GM21576 (cell line): ENCODE data around the gene HIF3A.

Source experiments
- ATAC-seq: cut with Tn5 transposase; IDR thresholded peaks from one replicate; pipeline ENCODE4 v1.9.1; 2021; ENCODE audit warnings: mild to moderate bottlenecking, moderate library complexity; ENCODE audit not compliant: unreplicated experiment

HIF3A gene

DNA sequence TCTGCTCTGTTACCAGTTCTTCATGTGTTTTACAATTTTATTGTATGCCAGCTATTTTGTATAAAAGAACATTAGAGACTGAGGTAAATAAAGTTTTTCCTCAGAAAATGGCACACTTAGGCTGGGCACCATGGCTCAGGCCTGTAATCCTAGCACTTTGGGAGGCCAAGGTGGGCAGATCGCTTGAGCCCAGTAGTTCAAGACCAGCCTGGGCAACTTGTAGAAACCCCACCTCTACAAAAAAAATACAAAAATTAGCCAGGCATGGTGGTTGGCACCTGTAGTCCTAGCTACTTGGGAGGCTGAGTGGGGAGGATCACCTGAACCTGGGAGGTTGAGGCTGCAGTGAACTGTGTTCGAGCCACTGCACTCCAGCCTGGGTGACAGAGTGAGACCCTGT is 84.5 kb downstream of the HIF3A start:
- ATAC-seq = no peak

DNA sequence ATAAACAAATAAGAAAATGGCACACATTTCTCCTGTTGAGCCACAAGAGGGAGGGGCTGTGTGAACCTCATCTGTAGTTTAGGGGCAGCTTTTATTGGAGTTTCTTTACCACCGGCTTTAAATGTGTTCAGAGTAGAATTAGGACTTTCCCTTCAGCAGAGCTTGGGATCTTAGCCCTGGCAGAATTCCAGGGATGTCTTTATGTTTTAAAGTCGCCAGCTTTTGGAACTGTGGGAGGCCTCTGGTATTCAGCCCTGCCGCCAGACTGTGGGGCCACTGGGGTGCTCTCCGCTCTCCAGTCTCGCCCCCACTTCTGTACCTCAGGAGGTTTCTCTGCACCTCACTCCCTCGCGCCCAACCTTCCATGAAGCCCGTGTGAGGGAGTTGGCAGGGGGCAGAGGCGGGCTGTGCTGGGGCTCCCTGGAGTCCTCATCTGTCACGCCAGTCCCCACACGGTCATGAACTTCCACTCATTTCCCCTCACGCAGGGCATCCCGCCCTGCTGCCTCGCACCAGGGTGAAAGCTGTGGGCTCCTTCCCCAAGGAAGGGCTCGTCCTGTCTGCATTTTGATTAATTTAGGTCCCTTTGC is 85.0 kb downstream of the HIF3A start:
- no peak for ATAC-seq

DNA sequence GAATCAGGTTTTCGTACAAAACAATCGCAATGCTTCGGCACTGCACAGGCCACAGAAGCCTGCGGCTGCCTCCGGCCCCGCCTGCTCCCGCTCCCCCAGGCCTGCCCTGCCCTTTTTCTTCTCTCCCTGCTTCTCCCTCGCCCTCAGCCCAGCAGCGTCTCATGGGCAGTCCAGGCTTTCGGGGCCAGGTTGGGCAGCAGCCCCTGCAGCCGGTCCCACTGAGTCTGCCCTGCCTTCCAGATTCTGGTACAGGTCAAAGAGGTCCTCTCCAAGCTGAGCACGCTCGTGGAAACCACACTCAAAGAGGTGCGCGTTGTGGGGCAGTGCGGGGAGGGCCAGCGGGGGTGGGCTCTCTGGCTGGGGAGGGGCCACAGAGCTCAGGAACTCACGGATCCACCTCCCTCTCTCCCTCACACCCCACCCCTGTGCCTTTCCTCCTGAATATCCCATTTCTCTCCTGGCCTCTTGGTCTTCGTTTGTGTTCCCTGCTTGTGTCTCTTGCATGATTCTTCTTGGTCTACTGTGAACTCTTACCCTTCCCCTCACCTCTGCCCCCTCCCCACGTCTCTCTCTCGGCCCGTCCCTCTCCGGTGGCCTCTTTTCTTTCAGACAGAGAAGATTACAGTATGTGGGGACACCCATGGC is 86.5 kb downstream of the HIF3A start:
- no peak for ATAC-seq

DNA sequence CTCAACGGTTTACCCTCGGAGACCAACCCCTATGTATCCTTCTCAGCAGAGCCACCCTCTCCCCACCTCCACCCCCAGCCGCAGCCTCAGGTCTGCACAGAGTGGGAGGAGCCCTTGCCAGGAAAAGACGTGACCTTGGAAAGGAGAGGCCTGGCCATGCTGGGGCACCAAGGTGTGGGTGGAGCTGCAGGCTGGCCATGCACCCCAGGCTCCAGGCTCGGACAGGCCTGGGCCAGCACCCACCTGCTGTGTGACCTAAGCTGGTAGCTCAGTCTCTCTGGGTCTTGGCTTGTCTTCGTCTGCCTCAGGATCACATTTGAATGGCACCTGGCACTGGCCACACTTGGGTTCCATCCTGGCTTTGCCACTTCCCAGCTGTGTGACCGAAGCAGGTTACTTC is 87.0 kb downstream of the HIF3A start:
- ATAC-seq = no peak

DNA sequence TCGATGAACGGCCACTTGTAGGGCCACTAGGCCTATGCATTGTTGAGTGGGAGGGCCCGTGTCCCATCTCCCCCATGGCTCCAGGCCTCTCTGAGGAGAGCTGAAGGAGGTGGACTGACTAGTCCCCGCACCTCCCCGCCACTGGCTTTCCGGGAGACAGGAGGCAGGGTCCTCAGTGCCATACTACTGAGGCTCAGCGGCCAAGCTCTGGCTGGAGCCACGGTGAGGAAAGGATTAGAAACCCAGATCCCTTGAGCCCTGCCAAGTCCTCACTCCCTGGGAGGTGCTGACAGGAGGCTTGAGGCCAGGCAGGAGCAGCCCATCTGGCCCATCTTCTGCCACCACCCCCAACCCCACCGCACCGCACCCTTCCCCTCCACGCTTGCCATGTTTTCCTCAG is 87.6 kb downstream of the HIF3A start:
- ATAC-seq = no peak

DNA sequence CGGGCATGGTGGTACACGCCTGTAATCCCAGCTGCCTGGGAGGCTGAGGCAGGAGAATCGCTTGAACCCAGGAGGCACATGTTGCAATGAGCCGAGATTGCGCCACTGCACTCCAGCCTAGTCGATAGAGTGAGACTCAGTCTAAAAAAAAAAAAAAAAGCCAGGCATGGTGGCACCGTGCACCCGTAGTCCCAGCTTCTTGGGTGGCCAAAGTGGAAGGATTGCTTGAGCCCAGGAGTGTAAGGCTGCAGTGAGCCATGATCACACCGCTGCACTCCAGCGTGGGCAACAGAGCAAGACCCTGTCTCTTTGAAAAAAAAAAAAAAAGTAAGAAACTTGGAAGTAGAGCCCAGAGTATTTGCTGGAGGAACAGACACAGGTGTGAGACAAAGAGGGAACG is 88.8 kb downstream of the HIF3A start:
- ATAC-seq = no peak

DNA sequence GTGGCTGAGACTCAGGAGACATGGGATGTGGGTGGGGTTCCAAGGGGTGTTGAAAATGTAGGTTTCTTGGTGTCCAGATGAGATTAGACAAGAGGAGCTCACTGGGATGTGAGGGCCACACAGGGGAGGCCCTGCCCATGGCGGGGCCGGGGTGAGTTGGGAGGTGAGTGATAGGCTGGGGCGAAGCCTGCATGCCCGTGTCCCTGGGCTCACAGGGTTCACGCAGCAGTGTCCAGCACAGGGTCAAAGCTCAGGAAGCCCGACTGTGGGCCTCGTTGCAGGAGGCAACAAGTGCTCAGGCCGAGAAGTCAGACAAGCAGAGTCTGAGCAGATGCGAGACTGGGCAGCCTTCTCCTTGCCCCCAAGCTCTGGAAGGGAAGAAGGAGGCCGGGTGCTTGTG is 89.3 kb downstream of the HIF3A start:
- no peak for ATAC-seq

DNA sequence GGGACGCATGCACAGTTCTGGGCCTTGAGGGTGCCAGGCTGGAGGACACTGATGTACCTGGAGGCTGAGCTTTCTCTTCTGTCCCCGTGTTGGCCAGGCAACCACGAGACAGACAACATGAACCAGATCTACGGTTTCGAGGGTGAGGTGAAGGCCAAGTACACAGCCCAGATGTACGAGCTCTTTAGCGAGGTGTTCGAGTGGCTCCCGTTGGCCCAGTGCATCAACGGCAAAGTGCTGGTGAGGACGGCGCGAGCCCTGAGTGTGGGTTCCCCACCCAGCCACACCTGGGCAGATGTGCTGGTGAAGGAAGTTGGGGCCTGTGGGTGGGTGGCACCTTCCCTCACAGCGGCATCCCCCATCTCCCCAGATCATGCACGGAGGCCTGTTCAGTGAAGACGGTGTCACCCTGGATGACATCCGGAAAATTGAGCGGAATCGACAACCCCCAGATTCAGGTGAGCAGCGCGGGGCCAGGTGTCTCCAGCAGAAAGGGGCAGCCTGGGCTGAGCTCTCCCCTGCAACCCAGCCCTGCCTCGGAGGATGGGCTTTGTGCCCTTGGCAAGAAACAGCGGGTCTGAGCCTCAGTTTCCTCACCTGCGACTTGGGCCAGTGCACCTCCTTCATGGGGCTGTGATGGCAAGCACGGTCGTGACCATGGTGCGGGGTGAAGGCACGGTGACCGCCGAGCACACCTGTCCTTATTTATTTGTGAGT is 90.3 kb downstream of the HIF3A start:
- ATAC-seq = no peak

DNA sequence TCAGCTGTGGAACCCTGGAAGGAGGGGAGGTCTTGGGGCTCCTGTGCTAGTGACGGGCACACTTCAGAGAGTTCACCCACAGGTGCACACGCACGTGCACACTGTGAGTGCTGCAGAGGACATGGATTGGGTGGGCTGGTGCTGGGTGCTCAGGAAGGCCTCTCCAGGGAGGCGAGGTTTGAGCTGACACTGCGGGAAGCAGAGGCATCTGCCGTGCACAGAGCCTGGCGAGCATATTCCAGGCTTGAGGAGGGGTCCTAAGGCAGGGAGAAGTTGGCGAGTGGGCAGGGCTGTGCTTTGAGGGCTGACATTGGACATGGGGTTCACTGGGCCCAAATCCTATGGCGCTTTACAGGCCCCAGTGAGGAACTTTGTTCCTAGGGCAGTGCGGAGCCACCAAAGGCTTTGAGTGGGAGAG is 90.9 kb downstream of the HIF3A start:
- ATAC-seq = no peak

DNA sequence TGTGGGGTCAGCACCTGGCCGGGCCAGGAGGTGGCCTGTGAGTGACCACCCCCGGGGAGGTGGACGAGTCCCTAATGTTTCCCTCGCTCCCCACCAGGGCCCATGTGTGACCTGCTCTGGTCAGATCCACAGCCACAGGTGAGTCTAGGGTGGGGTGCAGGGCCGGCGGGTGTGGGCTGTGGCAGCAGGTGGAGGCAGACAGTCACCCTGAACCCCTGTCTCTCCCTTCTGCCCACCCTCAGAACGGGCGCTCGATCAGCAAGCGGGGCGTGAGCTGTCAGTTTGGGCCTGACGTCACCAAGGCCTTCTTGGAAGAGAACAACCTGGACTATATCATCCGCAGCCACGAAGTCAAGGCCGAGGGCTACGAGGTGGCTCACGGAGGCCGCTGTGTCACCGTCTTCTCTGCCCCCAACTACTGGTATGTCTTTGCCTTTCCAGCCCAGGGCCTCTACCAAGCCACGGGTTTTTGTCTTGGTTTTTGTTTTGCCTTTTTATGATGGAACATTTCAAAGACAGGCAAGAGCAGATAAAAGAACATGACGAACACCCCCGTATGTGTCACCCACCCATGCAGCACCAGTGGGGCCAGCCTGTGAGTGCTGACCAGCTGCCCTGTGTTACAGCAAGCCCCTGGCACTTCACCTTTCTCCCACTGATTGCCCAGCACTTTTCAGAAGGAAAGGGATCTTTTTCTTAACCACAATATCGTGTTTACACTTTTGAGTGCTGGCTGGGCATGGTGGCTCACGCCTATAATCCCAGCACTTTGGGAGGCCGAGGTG is 91.7 kb downstream of the HIF3A start:
- no peak for ATAC-seq

DNA sequence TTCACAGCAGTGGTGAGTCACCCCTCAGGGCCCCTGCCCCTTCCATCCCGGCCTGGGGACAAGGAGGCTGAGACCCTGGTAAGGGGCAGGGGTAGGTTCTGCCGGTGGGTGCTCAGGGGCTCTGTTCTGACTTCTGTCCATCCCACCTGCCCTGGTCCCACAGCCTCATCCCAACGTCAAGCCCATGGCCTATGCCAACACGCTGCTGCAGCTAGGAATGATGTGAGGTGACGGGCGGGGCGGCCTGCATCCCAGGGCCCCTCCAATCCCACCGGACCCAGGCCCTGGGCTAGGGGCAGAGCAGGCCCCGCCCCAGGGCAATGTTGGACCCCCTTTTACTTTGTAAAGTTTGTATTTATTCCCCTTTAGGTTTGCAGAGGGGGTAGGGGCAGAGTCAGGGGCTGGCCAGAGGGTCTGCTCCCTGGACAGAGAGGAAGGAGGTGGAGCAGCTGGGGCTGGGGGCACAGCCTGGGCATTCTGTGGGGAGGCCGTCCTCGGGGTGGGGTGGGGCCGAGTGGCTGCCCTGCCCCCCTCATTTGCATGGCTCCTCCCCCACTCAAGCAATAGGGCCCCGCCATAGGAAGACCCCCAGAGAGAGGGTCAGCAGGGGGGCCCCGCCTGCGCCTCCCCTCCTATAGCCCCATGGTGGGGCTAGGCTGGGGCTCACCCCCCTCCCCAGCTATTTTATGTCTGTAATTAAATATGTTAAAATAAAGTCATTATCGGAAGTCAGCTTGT is 93.4 kb downstream of the HIF3A start:
- no peak for ATAC-seq

DNA sequence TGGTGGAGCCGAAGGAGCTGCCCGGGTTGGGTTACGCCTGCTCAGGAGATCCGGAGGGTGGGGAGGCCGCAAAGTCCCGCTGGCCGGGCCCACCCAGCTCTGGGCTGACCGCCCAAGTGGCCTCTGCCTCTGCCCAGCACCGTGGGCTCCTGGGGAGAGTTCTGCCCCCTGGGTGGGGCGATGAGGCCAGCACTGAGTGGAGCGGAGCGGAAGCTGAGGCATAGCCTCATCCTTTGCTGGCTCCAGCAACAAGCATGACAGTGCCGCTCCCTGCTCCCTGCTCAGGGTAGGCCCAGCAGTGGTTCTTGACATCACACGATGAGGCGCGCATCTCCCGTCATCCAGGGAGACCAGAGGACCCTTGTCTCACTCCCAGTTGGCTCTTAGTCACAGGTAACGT is 94.0 kb downstream of the HIF3A start:
- ATAC-seq = no peak

DNA sequence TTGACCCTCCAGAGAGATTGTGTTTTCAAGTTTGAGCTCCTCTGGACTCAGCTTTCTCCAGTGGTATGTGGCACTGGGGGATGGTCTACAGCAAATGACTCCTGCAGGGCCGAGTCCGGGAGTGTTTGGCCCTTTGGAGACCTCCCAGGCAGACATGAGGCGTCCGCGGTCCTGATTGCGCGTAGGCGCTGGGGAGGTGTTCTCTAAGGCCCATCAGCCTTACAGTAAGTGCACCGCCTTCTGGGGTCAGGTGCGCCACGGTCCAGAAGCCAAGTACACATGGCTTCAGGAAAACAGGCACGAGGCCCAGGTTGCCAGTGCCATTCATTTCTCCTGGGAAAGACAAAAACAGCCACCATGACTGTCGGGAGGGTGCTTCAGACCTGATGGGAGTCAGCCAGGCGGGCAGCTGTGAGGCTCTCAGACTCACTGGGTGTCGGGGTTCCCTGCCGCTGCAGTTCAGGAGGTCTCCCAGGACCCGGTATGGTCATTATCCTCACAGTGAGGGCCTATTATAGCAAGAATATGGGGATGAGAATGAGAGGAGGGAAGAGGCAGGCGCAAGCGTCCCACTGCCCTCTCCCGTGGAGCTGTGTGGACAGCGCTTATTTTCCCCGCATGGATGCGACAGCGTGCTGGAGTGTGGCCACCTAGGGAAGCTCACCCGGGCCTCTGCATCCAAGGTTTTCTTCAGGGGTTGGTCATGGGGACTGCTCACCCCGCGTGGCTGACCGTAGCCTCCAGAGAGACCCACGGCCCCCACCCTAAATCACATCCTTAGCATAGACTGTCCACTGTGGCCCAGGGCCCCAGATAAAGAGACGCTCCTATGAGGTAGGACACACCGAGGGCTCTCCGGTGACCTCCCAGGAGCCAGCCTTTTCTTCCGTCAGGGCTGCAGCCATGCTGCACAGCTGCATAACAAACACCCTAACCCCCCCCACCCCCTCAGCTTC is 94.7 kb downstream of the HIF3A start:
- no peak for ATAC-seq

DNA sequence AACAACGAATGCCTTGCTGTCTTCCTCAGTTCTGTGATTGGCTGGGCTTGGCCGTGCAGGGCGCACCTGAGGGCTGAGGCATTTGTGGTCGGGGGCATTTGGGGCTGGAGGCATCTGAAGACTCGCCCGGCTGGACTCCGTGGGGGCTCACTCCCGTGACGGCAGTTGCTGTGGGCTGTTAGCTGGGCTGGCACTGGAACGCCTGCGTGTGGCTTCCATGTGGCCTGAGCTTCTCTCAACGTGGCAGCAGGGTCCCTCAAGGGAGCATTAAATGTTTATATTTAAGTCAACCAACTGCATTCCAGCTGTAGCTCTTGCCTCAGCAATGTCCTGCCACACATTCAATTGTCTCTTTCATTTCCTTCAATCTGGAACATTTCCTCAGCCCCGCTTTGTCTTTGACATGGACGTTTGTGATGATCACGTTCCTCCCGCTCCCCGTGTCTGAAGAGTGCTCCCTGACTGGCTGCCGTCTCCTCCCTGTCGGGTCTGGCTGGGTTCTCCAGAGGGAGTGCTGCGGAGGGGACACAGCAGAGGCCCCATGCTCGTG is 95.5 kb downstream of the HIF3A start:
- no peak for ATAC-seq

DNA sequence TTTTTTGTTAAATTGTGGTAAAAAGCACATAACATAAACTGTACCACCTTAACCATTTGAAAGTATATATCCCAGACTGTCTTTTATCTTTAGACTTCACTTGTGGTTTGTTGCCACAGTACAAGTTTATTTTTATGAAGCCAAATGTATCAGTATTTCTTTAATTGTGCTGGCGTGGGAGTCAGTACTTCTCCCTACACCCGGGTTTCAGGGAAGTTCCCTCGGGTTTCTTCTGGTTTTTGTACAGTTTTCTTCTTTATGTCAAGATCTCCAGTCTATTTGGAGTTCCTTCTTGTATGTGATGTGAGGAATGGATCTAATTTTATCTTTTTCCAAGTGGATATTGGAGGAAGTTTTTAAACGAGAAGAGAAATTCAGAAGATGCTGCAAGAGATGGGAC is 96.0 kb downstream of the HIF3A start:
- ATAC-seq = no peak
